H9 (cell line): ENCODE data around the gene PACSIN2. TPM values are rescaled to one million over a fixed set of nuclear protein-coding genes. Genes with fewer than 3 reads are reported as not detected.

Experiments
- DNase-seq: peaks from one replicate; pipeline ENCODE4 v3.0.0-alpha.2; 2017
- H2AFZ ChIP-seq: one replicate; pipeline ENCODE4 v1.6.1; 2013; ENCODE audit warnings: mild to moderate bottlenecking, low read length, control low read depth, moderate library complexity
- H2AK5ac ChIP-seq: 2 replicates; pipeline ENCODE4 v1.6.1; 2013; ENCODE audit warnings: low read length, control low read depth, mixed read lengths; ENCODE audit not compliant: insufficient read length
- H2BK120ac ChIP-seq: one replicate; pipeline ENCODE4 v1.6.1; 2013; ENCODE audit warnings: low read depth, mild to moderate bottlenecking, low read length, control low read depth, inconsistent platforms; ENCODE audit not compliant: poor library complexity, severe bottlenecking
- H2BK12ac ChIP-seq: 2 replicates; pipeline ENCODE4 v1.6.1; 2013; ENCODE audit warnings: low read length, control low read depth, mixed read lengths, low read depth; ENCODE audit not compliant: insufficient read length
- H2BK15ac ChIP-seq: 2 replicates; pipeline ENCODE4 v1.6.1; 2013; ENCODE audit warnings: low read depth, low read length, control low read depth
- H2BK20ac ChIP-seq: one replicate; pipeline ENCODE4 v1.6.1; 2013; ENCODE audit warnings: low read depth, mild to moderate bottlenecking, low read length, control low read depth, inconsistent platforms; ENCODE audit not compliant: poor library complexity, severe bottlenecking
- H2BK5ac ChIP-seq: 2 replicates; pipeline ENCODE4 v1.6.1; 2013; ENCODE audit warnings: low read length, control low read depth, mixed read lengths; ENCODE audit not compliant: insufficient read length
- H3K14ac ChIP-seq: 2 replicates; pipeline ENCODE4 v1.6.1; 2013; ENCODE audit warnings: low read length, control low read depth; ENCODE audit not compliant: insufficient read depth
- H3K18ac ChIP-seq: 2 replicates; pipeline ENCODE4 v1.6.1; 2013; ENCODE audit warnings: low read depth, mild to moderate bottlenecking, mixed read lengths, low read length, control low read depth; ENCODE audit not compliant: insufficient read length
- H3K23ac ChIP-seq: 2 replicates; pipeline ENCODE4 v1.6.1; 2013; ENCODE audit warnings: low read length, control low read depth, mixed read lengths, low read depth; ENCODE audit not compliant: insufficient read length
- H3K23me2 ChIP-seq: 2 replicates; pipeline ENCODE4 v1.6.1; 2013; ENCODE audit warnings: low read depth, mild to moderate bottlenecking, mixed read lengths, low read length, control low read depth; ENCODE audit not compliant: insufficient read length, poor library complexity, severe bottlenecking
- H3K27ac ChIP-seq: 2 replicates; pipeline ENCODE4 v1.5.1; 2013; ENCODE audit warnings: low read length, control low read depth, mixed read lengths, low read depth; ENCODE audit not compliant: insufficient read length
- H3K27me3 ChIP-seq: 2 replicates; pipeline ENCODE4 v1.6.1; 2013; ENCODE audit warnings: low read length, control low read depth, inconsistent platforms; ENCODE audit not compliant: insufficient read depth
- H3K4ac ChIP-seq: 2 replicates; pipeline ENCODE4 v1.6.1; 2013; ENCODE audit warnings: low read depth, mild to moderate bottlenecking, control low read depth, inconsistent platforms, low read length, moderate library complexity
- H3K4me1 ChIP-seq: 2 replicates; pipeline ENCODE4 v1.6.1; 2013; ENCODE audit warnings: low read length, control low read depth, inconsistent platforms; ENCODE audit not compliant: insufficient read depth
- H3K4me2 ChIP-seq: 2 replicates; pipeline ENCODE4 v1.6.1; 2013; ENCODE audit warnings: low read length, control low read depth, mixed read lengths; ENCODE audit not compliant: insufficient read length, insufficient read depth
- H3K56ac ChIP-seq: 2 replicates; pipeline ENCODE4 v1.6.1; 2013; ENCODE audit warnings: low read depth, mild to moderate bottlenecking, mixed read lengths, low read length, control low read depth; ENCODE audit not compliant: insufficient read length
- H3K79me1 ChIP-seq: 2 replicates; pipeline ENCODE4 v1.6.1; 2013; ENCODE audit warnings: low read depth, mild to moderate bottlenecking, moderate library complexity, low read length, control low read depth, inconsistent platforms; ENCODE audit not compliant: insufficient read depth, poor library complexity, severe bottlenecking
- H3K79me2 ChIP-seq: 2 replicates; pipeline ENCODE4 v1.6.1; 2013; ENCODE audit warnings: low read length, control low read depth, inconsistent platforms; ENCODE audit not compliant: insufficient read depth
- H3K9ac ChIP-seq: 2 replicates; pipeline ENCODE4 v1.6.1; 2013; ENCODE audit warnings: low read length, control low read depth, mixed read lengths; ENCODE audit not compliant: insufficient read length; ENCODE audit errors: extremely low read depth
- H3K9me3 ChIP-seq: one replicate; pipeline ENCODE4 v1.6.1; 2013; ENCODE audit warnings: low read depth, low read length, inconsistent platforms; ENCODE audit not compliant: control insufficient read depth
- H3T11ph ChIP-seq: one replicate; pipeline ENCODE4 v1.6.1; 2013; ENCODE audit warnings: mild to moderate bottlenecking, low read length, control low read depth, inconsistent platforms
- H4K20me1 ChIP-seq: one replicate; pipeline ENCODE4 v1.6.1; 2013; ENCODE audit not compliant: control insufficient read depth, insufficient read length, insufficient read depth
- H4K5ac ChIP-seq: 2 replicates; pipeline ENCODE4 v1.6.1; 2013; ENCODE audit warnings: low read depth, mild to moderate bottlenecking, mixed read lengths, low read length, control low read depth; ENCODE audit not compliant: insufficient read length
- H4K8ac ChIP-seq: replicated peaks from 2 replicates; pipeline ENCODE4 v1.6.1; 2013; ENCODE audit warnings: low read length, control low read depth, mixed read lengths, low read depth; ENCODE audit not compliant: insufficient read length
- H4K91ac ChIP-seq: 2 replicates; pipeline ENCODE4 v1.6.1; 2013; ENCODE audit warnings: low read depth, mild to moderate bottlenecking, moderate library complexity, mixed read lengths, low read length, control low read depth; ENCODE audit not compliant: insufficient read length
- H3K27ac Mint-ChIP-seq, 3 experiments: 2 replicates in 2 of 3; 3 replicates in 1 of 3; pipeline ENCODE4 v1.8.0; 2020 to 2021; ENCODE audit warnings: mixed read lengths in 3 of 3, mild to moderate bottlenecking in 1 of 3, moderate library complexity in 1 of 3
- H3K27me3 Mint-ChIP-seq: 2 replicates; pipeline ENCODE4 v1.8.0; 2021; ENCODE audit warnings: low read depth, mild to moderate bottlenecking, moderate library complexity, mixed read lengths
- H3K36me3 Mint-ChIP-seq, 3 experiments: 2 replicates in 2 of 3; 3 replicates in 1 of 3; pipeline ENCODE4 v1.8.0; 2020 to 2021; ENCODE audit warnings: low read depth in 3 of 3, mixed read lengths in 3 of 3; ENCODE audit not compliant: insufficient read depth in 1 of 3
- H3K4me1 Mint-ChIP-seq, 2 experiments: 2 replicates each; pipeline ENCODE4 v1.8.0; 2020; ENCODE audit warnings: mixed read lengths in 2 of 2
- H3K4me3 Mint-ChIP-seq, 2 experiments: 2 replicates in 1 of 2; 3 replicates in 1 of 2; pipeline ENCODE4 v1.8.0; 2020 to 2021; ENCODE audit warnings: mild to moderate bottlenecking in 2 of 2, mixed read lengths in 2 of 2, moderate library complexity in 1 of 2
- H3K9me3 Mint-ChIP-seq, 2 experiments: 2 replicates in 1 of 2; 3 replicates in 1 of 2; pipeline ENCODE4 v1.8.0; 2020; ENCODE audit warnings: mild to moderate bottlenecking in 2 of 2, mixed read lengths in 2 of 2, moderate library complexity in 1 of 2
- CTCF ChIP-seq: fragments of 200-600 bp; sonication (generic); conservative IDR thresholded peaks from 3 replicates; pipeline ENCODE4 v1.8.0; 2021; ENCODE audit warnings: antibody characterized with exemption, mild to moderate bottlenecking
- WGBS: extraction: QIAGEN DNeasy Blood & Tissue Kit; methylation state at CpG from one replicate; pipeline ENCODE4 v1.1.7; 2013; ENCODE audit warnings: missing lambda C conversion rate, low lambda C conversion rate, mixed read lengths; ENCODE audit not compliant: insufficient read length; ENCODE audit errors: extremely low coverage; 5-methylcytosine and 5-hydroxymethylcytosine counted together
- total RNA-seq: library from RNA; stranded (reverse); gene quantifications from 2 replicates; pipeline ENCODE4 v1.2.1, GENCODE V29; 2021

The PACSIN2 gene
- total RNA-seq, 1 experiment from 2014 or later = 62.3 TPM

- H3K9me3 Mint-ChIP-seq = no peaks in the 10 kb centered on the region
- Histone ChIP-seq H3K79me2 (no peaks in the 10 kb centered on the region), H3K14ac (no peak overlapping the region; the same call in 1 of the 2 replicates), H2BK12ac (no peak overlapping the region), H3K79me1 (peaks cover 2% of the 10 kb centered on the region), H3K27ac (no peak overlapping the region), H2AFZ (no peak overlapping the region), H3K56ac (no peak overlapping the region), H3K4me2 (no peak overlapping the region), H3K4me1 (no peaks in the 10 kb centered on the region), H2BK120ac (no peak overlapping the region), H4K20me1 (no peaks in the 10 kb centered on the region), H3T11ph (no peak overlapping the region), H3K18ac (peak overlapping the region; percentile 54), H3K4ac (no peak overlapping the region), H2BK5ac (no peak overlapping the region), H2BK20ac (no peak overlapping the region), H3K23ac (no peak overlapping the region), H2BK15ac (no peak overlapping the region), H3K23me2 (no peaks in the 10 kb centered on the region), H3K9me3 (no peaks in the 10 kb centered on the region), H3K9ac (no peak overlapping the region), H4K5ac (no peak overlapping the region), H4K91ac (no peak overlapping the region), H2AK5ac (no peak overlapping the region), H3K27me3 (no peaks in the 10 kb centered on the region), H4K8ac (no peak overlapping the region)
- no CpG with 5 or more reads among the region's 10 CpGs for WGBS
- DNase-seq = no peak
- no peak for TF ChIP-seq CTCF
- peak overlapping the region in 1 of 3 experiments; percentile 87; a peak in 2 of 7 replicates for H3K27ac Mint-ChIP-seq
- H3K4me1 Mint-ChIP-seq = peaks cover 18% of the 10 kb centered on the region in 2 experiments
- H3K27me3 Mint-ChIP-seq = no peaks in the 10 kb centered on the region; the same call in 1 of the 2 replicates
- peaks cover 5 to 28% (median 22%) of the 10 kb centered on the region in 3 experiments; a peak in 6 of 7 replicates for H3K36me3 Mint-ChIP-seq
- H3K4me3 Mint-ChIP-seq = no peak overlapping the region
Observed at GRCh38 chr22:42892571-42893316, 122.2 kb downstream of the PACSIN2 start.
